ENCODE results near the gene GTPBP1.

GTPBP1 gene

GRCh38 chr22:38733724-38734381 is 28.1 kb downstream of the GTPBP1 start:
- no peak overlapping the region for H3K4me3 ChIP-seq (ENCODE audit: control insufficient read depth, low read depth, low read length)
- DNase-seq (ENCODE audit: low read depth), result peak; percentile 32
- no peak for TF ChIP-seq CTCF (conservative IDR thresholded peaks at IDR 0.05; ENCODE audit: control insufficient read depth, insufficient read depth, low read depth, low read length)

DNA sequence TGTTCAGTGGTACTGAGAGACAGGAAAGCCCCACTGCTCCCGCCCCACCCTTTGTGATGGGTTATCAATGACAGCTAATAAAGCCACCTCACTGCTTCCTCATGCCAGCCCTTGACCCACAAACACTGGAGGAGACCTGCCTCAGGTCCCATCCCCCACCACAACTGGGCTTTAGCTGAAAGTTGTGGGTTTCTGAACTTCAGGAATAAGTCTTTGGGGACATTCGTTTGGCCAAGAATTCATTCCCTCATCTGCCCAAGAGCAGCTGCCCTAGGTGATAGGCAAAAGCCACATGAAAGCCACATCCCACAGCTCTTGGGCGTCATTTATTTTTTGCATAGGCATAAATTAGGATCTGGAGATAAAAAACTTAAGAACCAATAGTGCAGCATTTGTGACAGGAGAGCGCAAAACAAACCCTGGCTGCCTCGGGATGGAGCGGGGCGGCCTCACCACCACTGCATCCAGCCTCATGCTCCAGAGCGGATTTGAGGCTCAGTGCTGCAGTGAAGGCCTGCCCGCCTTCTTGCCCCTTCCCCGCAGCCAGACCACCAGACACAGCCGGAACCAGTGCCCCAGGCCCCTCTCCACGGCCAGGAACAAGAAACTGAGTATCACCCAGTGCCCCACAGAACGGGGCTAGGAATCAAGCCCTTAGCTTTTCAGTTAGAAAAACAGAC is 28.8 kb downstream of the GTPBP1 start:
- no peak overlapping the region for H3K4me3 ChIP-seq (ENCODE audit: control insufficient read depth, low read depth, low read length)
- TF ChIP-seq CTCF (conservative IDR thresholded peaks at IDR 0.05; ENCODE audit: control insufficient read depth, insufficient read depth, low read depth, low read length), result no peak
- DNase-seq (ENCODE audit: low read depth), result no peak

DNA sequence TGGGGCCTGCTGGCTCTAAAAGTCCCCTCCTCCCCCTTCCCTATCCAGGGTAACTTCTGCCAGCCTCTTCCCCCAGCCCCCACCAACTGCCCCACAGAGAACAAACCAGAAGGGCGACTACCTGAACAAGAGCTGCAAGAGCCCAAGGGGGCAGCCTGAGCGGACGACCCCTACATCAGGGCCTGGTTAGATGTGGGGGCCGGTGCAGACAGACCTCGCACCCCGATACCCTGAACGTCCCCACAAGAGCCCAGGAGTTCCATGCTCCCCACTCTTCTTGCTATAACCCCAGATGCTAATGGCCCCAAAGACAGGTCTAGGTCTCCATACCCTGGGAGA is 29.4 kb downstream of the GTPBP1 start:
- H3K4me3 ChIP-seq (ENCODE audit: control insufficient read depth, low read depth, low read length), result no peak overlapping the region
- DNase-seq (ENCODE audit: low read depth), result no peak
- no peak for TF ChIP-seq CTCF (conservative IDR thresholded peaks at IDR 0.05; ENCODE audit: control insufficient read depth, insufficient read depth, low read depth, low read length)

GRCh38 chr22:38735465-38736256 is 29.9 kb downstream of the GTPBP1 start:
- no peak for TF ChIP-seq CTCF (conservative IDR thresholded peaks at IDR 0.05; ENCODE audit: control insufficient read depth, insufficient read depth, low read depth, low read length)
- H3K4me3 ChIP-seq (ENCODE audit: control insufficient read depth, low read depth, low read length), result no peak overlapping the region
- no peak for DNase-seq (ENCODE audit: low read depth)

DNA sequence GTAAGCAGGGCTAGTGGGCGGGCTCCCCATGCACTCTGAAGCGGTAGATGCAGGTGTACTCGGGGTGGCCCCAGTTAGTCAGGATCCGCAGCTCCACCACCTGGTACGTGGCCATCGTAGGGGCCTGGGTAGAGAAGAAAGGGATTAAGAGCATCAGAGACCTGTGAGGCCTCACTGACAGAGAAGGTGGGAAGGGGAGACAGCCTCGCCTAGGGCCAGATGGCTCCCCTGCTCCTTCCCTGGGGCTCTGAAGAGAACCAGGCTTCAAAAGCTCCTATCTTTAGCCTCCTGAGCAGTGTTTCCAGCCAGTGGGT is 30.5 kb downstream of the GTPBP1 start:
- DNase-seq (ENCODE audit: low read depth), result no peak

More for the DNA sequence above, 30.5 kb downstream of the GTPBP1 start:
- no peak overlapping the region for H3K4me3 ChIP-seq (ENCODE audit: control insufficient read depth, low read depth, low read length)
- no peak for TF ChIP-seq CTCF (conservative IDR thresholded peaks at IDR 0.05; ENCODE audit: control insufficient read depth, insufficient read depth, low read depth, low read length)

All from fibroblast of mammary gland (primary cell).